Gastroesophageal sphincter (tissue), 4 donors: ENCODE measurements around the gene C1orf74. TPM values are rescaled to one million over a fixed set of nuclear protein-coding genes. Genes with fewer than 3 reads are reported as not detected.

Experiments
- ATAC-seq: fragments of 150-250 bp; one replicate; pipeline ENCODE4 v1.9.1; 2016; ENCODE audit warnings: mild to moderate bottlenecking, moderate library complexity
- H3K27ac ChIP-seq, 4 donors: fragments of 200-600 bp; sonication (generic) in 3 of 4; 1 replicate in 3 of 4; 2 replicates in 1 of 4; pipeline ENCODE4 v1.5.1; 2016 to 2019
- H3K27me3 ChIP-seq: fragments of 200-600 bp; sonication (generic); one replicate; pipeline ENCODE4 v1.5.1; 2019
- H3K36me3 ChIP-seq, 2 donors: fragments of 200-600 bp; sonication (generic); one replicate each; pipeline ENCODE4 v1.5.1; 2019; ENCODE audit warnings: control low read depth in 1 of 2
- H3K4me1 ChIP-seq, 3 donors: fragments of 200-600 bp; sonication (generic); 1 replicate in 2 of 3; 2 replicates in 1 of 3; pipeline ENCODE4 v1.5.1; 2016 to 2019; ENCODE audit warnings: control low read depth in 2 of 3
- H3K4me3 ChIP-seq, 2 donors: fragments of 200-600 bp; sonication (generic); one replicate each; pipeline ENCODE4 v1.5.1; 2019; ENCODE audit warnings: mild to moderate bottlenecking in 1 of 2, moderate library complexity in 1 of 2
- H3K9me3 ChIP-seq, 3 donors: fragments of 200-600 bp; sonication (generic); one replicate each; pipeline ENCODE4 v1.5.1; 2017 to 2019; ENCODE audit warnings: control low read depth in 2 of 3
- CTCF ChIP-seq, 4 experiments: fragments of 200-600 bp in 2 of 4; fragments of 450-650 bp in 2 of 4; sonication (generic) in 1 of 4; IDR thresholded peaks; one replicate each; pipeline ENCODE4 v1.5.1; 2017 to 2019; ENCODE audit warnings: antibody characterized with exemption in 4 of 4, mild to moderate bottlenecking in 2 of 4, moderate library complexity in 2 of 4
- EP300 ChIP-seq: sonication (generic); formaldehyde crosslinking; IDR thresholded peaks from one replicate; pipeline ENCODE4 v1.6.1; 2017; ENCODE audit warnings: antibody characterized with exemption, mild to moderate bottlenecking
- POLR2A ChIP-seq, 2 donors: fragments of 450-650 bp; IDR thresholded peaks; one replicate each; pipeline ENCODE4 v1.6.1; 2017; ENCODE audit warnings: antibody characterized with exemption in 2 of 2, mild to moderate bottlenecking in 2 of 2, moderate library complexity in 1 of 2
- POLR2AphosphoS5 ChIP-seq: sonication (generic); formaldehyde crosslinking; IDR thresholded peaks from one replicate; pipeline ENCODE4 v1.6.1; 2017; ENCODE audit warnings: antibody characterized with exemption
- WGBS, 2 donors: methylation state at CpG; one replicate each; pipeline ENCODE4 v1.1.5; 2018; ENCODE audit warnings: low coverage in 1 of 2; 5-methylcytosine and 5-hydroxymethylcytosine counted together
- total RNA-seq, 4 donors: library from RNA; depleted of rRNA; stranded (reverse); fragments of >200 nt; gene quantifications; one replicate each; pipeline ENCODE4 v1.1.0, GENCODE V29; 2016

The C1orf74 gene
- total RNA-seq, 4 donors from 2014 or later: 0.64 to 1.3 (median 0.87) TPM

- WGBS, 2 donors: 70 to 86% methylated on average over 1 of the region's 1 CpG
Observed at GRCh38 chr1:209755256-209755655, 29.1 kb downstream of the C1orf74 start.

GRCh38 chr1:209752890-209753289 is 31.5 kb downstream of the C1orf74 start:
- H3K9me3 ChIP-seq: no peaks in the 10 kb centered on the region
- no peak overlapping the region for H3K4me3 ChIP-seq
- TF ChIP-seq EP300: no peak
- 83 to 100% methylated on average over 1 to 3 of the region's 3 CpGs for WGBS, 2 donors
- H3K4me1 ChIP-seq: peaks cover 0 to 5% (median 0%) of the 10 kb centered on the region in 3 donors
- no peaks in the 10 kb centered on the region for H3K36me3 ChIP-seq
- no peak overlapping the region for H3K27ac ChIP-seq
- no peak for ATAC-seq
- H3K27me3 ChIP-seq: no peaks in the 10 kb centered on the region

More at GRCh38 chr1:209755256-209755655, 29.1 kb downstream of the C1orf74 start:
- Histone ChIP-seq H3K4me1 (no peaks in the 10 kb centered on the region), H3K27ac (no peak overlapping the region), H3K9me3 (no peaks in the 10 kb centered on the region), H3K4me3 (no peak overlapping the region), H3K27me3 (no peaks in the 10 kb centered on the region), H3K36me3 (no peaks in the 10 kb centered on the region)
- ATAC-seq: no peak
- TF ChIP-seq POLR2AphosphoS5: no peak
- TF ChIP-seq CTCF (IDR thresholded peaks at IDR 0.05): no peak
- no peak for TF ChIP-seq POLR2A (IDR thresholded peaks at IDR 0.05)
- no peak for TF ChIP-seq EP300

DNA sequence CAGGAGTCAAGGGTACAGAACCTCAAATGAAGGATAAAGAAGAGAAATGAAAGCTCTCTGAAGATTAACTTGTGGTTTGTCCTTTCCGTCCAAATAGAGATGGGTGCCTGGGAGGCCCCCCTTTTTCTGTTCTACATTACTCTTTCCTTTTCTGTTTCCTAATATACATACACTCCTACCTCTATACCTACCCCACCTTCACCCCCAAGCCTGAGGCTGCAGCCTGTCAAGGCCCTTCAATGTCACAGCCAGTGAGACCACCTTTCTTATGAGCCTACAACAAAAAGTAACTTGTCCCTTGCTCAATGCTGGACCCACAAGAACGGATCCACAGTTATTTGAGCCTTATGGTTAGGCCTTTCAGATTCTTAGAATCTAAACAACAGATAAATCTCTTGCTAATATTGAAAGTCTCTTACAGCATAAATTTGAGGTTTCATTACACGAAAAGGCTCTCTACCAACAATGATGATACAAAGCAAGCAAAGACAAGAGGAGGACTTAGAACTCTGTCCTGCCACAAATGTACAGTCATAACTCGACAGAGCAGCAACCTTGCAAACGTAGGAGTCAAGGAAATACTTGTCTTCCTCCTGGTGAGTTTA is 32.6 kb downstream of the C1orf74 start:
- Histone ChIP-seq H3K9me3 (no peaks in the 10 kb centered on the region), H3K36me3 (no peaks in the 10 kb centered on the region), H3K4me1 (peaks cover 0 to 12% (median 0%) of the 10 kb centered on the region in 3 donors), H3K27ac (no peak overlapping the region), H3K4me3 (no peak overlapping the region), H3K27me3 (no peaks in the 10 kb centered on the region)
- WGBS, 2 donors: 67 to 91% methylated on average over 3 to 5 of the region's 5 CpGs
- no peak for ATAC-seq
- TF ChIP-seq CTCF (IDR thresholded peaks at IDR 0.05) (no peak), POLR2AphosphoS5 (no peak), POLR2A (IDR thresholded peaks at IDR 0.05) (no peak), EP300 (no peak)

DNA sequence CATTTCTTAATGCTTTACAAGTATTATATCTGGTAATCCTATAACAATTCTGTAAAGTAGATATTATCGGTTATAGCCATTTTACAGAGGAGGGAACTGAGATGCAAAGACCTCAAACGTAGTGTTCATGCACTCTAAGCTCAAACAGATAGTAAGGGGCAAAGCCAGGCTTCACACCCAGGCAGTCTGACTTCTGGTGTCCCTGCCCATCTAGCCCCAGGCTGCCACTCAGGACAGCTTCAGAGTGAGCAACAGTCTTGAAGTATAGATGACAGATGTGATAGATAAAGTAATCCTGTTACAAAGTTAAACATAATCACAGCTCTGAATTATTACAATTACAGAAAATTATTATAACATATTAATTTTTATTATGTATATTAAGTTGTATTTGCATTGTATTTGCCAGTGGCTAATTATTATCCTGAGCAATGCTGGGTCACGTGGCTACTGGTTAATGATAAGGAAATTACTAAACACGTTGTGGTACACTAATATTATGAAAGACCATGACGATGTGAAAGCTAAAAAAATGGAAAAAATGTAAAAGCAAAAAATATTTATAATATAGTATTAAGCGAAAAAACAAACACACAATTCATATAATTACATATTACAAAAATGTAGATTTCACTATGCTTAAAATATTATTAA is 34.6 kb downstream of the C1orf74 start:
- ATAC-seq: no peak
- 70 to 75% methylated on average over 5 to 6 of the region's 6 CpGs for WGBS, 2 donors

GRCh38 chr1:209749205-209749604 is 35.2 kb downstream of the C1orf74 start:
- TF ChIP-seq EP300 (no peak), POLR2A (IDR thresholded peaks at IDR 0.05) (no peak), POLR2AphosphoS5 (no peak), CTCF (IDR thresholded peaks at IDR 0.05) (no peak)
- 62 to 80% methylated on average over 2 of the region's 2 CpGs for WGBS, 2 donors
- peaks cover 0 to 12% (median 0%) of the 10 kb centered on the region in 3 donors for H3K4me1 ChIP-seq
- no peaks in the 10 kb centered on the region for H3K36me3 ChIP-seq
- H3K27ac ChIP-seq: no peak overlapping the region
- ATAC-seq: no peak
- no peaks in the 10 kb centered on the region for H3K9me3 ChIP-seq
- no peak overlapping the region for H3K4me3 ChIP-seq
- H3K27me3 ChIP-seq: no peaks in the 10 kb centered on the region

More for the DNA sequence above, 34.6 kb downstream of the C1orf74 start:
- Histone ChIP-seq H3K27ac (no peak overlapping the region), H3K4me3 (no peak overlapping the region), H3K4me1 (peaks cover 0 to 12% (median 0%) of the 10 kb centered on the region in 3 donors), H3K36me3 (no peaks in the 10 kb centered on the region), H3K27me3 (no peaks in the 10 kb centered on the region), H3K9me3 (no peaks in the 10 kb centered on the region)
- TF ChIP-seq EP300 (no peak), POLR2A (IDR thresholded peaks at IDR 0.05) (no peak)

DNA sequence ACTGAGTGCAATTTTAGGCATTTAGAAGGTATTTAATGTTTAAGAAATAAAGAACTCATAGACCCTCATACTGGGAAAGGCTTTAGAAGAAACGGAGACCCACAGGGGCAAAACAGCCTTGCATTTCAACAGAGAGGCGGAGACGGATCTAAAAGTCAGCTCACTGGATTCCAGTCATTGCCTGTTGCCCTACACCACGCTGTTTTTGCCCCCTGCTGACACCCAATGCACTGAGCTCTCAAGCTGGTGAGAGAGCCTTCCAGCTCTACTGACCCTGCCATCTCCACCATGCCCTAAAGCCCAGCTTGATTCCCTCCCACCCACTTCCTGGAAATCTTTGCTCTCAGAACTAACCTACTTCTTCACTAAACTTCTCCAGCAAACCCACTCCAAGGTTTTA is 35.7 kb downstream of the C1orf74 start:
- Histone ChIP-seq H3K27ac (no peak overlapping the region), H3K4me1 (peaks cover 0 to 12% (median 0%) of the 10 kb centered on the region in 3 donors), H3K9me3 (no peaks in the 10 kb centered on the region), H3K36me3 (no peaks in the 10 kb centered on the region), H3K27me3 (no peaks in the 10 kb centered on the region), H3K4me3 (no peak overlapping the region)
- no peak for TF ChIP-seq CTCF (IDR thresholded peaks at IDR 0.05)
- TF ChIP-seq POLR2A (IDR thresholded peaks at IDR 0.05): no peak
- TF ChIP-seq POLR2AphosphoS5: no peak
- TF ChIP-seq EP300: no peak
- ATAC-seq: no peak
- 69 to 79% methylated on average over 4 of the region's 4 CpGs for WGBS, 2 donors
